GM21390 (cell line): ENCODE data around the gene GOPC.
A peak's percentile ranks its signal among the peaks of the same experiment; 100 is the strongest.

Experiments
- ATAC-seq: cut with Tn5 transposase; IDR thresholded peaks from one replicate; pipeline ENCODE4 v1.9.1; 2021; ENCODE audit not compliant: unreplicated experiment

Gene GOPC

DNA sequence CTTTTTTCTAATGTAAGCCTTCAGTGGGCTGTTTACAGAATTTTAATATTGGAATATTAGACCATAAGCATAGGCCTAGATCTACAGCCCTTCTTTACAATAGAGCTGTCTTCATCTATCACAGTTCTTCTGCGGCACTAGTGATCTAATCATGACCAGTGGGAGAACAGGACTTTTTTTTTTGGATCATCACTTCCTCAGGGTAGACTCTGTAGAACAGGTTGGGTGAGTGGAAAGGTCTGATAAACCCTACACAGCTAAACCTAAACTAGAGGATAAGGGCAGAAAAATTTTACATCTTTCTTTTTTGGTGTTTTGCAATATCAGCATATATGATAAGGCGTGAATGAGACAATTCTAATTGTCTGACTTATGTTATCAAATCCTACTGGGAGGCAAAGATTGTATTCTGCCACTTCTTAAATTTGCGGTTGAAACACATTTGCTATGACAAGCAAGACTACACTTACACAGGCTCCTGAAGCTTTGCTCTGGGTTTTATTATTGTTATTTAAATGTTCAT is 52.2 kb downstream of the GOPC start:
- no peak for ATAC-seq

DNA sequence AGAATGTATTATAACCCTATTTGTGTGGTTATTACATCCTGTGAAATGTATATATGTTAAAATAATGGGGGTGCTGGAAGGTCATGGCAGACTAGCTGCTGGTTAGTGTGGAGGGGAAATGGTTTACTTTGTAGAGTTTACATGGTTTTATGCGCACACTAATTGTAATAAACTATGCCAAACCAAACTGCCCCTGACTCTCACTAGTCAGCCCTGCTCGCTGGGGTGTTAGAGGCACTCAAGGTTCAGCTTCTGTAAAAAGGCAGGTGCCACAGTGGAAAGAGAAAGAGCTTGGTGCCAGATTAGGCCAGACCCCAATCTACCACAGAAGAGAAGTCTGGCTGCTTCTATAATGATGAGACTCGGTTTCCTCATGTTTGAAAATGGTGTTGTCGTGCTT is 52.7 kb downstream of the GOPC start:
- no peak for ATAC-seq

DNA sequence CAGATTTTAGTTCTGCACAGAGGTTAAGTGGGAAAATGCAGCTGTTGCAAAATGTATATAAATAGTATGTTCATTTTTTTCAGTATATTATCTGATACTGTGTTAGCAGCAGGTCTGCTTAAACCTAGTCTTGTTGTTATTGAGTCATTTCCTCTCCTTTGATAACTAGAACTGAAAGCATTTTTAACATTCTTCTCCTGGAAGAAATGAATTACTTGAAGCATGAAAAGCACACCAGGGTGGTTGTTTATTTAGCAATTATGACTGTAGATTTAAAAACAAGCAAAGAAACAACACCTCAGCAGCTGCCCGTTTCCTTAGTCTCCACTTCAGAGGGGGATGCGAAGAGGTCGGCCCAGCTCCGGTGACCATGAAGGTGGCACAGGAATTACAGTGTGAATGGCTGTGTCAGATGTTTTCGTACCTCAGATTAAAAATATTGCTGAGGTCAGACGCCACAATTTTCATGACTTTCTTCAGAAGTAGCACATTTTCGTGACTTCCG is 53.5 kb downstream of the GOPC start:
- no peak for ATAC-seq

DNA sequence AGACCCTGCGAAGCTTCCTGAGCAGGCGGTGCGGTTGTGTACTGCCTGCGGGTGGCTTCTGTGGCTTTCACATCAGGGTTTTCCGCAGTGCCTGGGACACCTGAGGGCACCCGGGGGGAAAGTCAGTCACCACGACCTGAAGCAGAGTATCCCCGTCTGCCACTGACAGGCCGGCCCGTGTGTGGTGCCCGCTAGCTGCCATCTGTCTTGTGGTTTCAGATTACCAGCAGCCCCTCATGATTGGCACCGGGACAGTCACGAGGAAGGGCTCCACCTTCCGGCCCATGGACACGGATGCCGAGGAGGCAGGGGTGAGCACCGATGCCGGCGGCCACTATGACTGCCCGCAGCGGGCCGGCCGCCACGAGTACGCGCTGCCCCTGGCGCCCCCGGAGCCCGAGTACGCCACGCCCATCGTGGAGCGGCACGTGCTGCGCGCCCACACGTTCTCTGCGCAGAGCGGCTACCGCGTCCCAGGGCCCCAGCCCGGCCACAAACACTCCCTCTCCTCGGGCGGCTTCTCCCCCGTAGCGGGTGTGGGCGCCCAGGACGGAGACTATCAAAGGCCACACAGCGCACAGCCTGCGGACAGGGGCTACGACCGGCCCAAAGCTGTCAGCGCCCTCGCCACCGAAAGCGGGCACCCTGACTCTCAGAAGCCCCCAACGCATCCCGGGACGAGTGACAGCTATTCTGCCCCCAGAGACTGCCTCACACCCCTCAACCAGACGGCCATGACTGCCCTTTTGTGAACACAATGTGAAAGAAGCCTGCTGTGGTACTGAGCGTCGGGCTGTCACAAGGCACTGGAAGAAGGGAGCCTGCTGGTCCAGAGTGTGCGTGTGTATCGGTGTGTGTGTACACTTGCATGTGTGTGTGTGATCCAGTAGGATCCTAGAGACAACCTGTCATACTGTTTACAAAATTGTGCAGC is 54.4 kb downstream of the GOPC start:
- ATAC-seq: peak; percentile 55

DNA sequence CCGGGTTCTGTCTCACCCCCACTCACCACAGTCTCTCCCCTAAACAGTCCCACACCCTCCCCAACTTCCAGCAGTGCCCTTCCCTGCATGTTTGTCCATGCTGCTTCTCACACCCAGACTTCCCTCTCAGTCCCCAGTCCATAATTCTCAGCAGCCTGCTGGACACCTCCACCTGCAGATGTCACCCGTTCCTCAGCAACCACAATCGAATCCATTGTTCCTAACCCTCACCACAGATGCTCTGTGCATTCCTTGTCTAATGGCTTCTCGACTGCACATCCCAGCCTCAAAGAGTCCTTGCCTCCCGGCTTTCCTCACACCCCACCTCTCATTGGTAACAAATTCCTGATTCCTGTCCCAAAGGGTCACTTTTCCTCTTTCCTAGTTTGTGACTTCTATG is 55.6 kb downstream of the GOPC start:
- ATAC-seq: no peak

DNA sequence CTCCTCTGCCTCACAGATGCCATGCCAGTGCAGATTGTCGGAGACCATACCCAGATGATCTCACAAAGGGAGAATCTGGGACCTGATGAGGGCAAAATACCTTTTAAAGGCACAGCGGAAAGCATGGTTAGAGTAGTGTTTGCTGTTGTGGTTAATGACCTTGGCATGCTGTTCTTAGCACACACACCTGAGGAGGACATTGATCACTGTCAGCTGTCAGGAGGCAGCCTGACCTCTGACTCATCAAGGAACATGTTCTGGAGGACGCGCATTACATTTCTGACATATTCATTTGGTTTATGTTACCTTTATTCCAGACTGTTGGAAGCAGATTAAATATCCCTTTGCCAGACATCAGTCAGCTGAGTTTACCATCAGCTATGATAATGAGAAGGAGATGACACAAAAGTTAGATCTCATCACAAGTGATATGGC is 57.1 kb downstream of the GOPC start:
- no peak for ATAC-seq

DNA sequence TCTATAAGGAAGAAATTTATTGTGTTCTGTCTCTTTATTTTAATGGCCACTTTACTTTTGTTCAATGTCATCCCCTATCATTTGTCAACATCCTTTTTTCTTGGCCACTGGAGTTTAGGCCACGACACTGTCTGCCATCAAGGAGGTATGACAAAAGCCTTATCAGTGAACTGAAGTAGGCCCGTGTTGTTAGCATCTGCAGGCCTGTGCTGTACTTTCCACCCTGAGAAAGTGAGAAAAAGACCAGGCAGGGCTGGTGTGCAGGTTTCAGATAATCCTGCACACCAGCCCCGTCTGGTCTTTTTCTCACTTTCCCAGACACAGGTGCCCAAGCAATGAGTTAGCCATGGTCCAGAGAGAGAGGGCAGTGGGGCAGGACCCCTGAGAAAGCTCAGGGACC is 57.6 kb downstream of the GOPC start:
- no peak for ATAC-seq

DNA sequence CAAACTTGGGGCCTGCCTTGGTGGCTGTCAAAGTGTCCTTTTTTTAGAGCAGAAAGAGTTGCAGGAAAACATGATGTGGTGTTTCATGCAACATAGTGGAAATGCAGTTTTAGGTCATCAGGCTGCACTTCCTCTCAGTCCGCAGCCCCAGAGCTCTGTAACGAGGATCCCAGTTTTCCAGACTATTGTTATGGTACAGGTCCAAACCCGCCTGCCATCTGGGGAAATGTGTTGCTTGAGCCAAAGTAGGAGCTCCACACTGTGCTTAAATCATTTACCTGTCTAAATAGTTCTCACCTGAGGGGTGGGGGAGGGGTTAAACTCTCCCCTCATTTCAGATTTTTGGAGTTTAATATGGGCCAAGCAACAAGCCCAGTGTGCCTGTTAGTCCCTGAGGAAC is 59.8 kb downstream of the GOPC start:
- ATAC-seq: no peak

DNA sequence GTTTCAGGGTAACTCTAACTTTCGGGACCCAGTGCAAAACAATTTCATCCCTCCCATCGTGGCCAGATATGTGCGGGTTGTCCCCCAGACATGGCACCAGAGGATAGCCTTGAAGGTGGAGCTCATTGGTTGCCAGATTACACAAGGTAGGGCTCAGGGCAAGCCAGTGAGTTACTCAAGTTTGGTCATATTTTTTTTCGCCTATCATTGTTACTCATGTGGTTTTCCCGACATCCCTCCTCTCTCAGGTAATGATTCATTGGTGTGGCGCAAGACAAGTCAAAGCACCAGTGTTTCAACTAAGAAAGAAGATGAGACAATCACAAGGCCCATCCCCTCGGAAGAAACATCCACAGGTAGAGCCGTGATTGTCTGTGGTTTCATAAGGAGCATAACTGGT is 61.6 kb downstream of the GOPC start:
- ATAC-seq: no peak

DNA sequence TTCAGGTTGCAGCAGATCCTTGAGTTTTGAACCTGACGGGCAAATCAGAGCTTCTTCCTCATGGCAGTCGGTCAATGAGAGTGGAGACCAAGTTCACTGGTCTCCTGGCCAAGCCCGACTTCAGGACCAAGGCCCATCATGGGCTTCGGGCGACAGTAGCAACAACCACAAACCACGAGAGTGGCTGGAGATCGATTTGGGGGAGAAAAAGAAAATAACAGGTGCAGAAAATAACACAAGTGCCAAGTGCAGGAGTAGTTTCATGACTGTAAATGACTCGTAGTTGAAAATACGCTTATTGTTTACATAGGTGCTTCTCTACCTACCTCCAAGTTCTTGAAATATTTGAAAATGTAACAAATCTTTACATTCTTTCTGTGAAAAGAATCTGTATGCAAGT is 63.7 kb downstream of the GOPC start:
- no peak for ATAC-seq

DNA sequence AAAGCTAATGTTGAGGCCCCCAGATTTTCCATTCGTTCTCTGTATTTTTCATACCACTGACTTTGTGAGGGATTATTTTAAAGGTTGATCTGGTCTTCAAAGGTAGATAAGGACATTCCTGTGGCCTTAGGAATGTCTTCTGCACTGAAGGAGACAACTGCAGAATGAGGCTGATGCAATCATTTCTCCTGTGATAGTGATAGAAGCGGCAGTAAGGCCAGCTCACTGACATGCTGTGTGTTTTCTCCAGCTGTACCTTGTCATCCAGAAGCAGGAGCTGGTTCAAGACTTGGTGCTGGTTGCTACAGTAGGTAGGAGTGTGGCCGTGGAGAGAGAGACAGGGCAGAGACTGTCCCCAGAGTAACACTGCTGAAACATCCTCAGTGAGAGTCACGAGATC is 66.0 kb downstream of the GOPC start:
- ATAC-seq: no peak

DNA sequence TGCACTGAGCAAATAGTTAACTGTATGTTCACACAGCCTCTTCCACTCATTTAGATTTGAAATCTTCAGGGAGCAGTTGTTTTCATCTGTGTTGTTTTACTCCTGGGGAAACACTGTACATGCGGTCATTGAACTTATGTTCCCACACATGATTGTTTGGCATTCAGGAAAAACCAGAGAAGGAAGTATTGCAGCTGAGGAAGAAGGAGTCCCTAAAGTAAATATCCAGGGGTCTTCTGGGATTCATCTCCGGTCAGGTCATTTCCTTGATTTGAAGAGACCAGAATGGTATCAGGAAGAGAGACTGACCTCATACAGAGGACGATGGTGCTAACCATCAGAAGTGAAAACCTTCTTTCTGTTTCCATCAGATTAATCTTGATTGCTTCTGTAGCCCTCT is 67.3 kb downstream of the GOPC start:
- no peak for ATAC-seq

DNA sequence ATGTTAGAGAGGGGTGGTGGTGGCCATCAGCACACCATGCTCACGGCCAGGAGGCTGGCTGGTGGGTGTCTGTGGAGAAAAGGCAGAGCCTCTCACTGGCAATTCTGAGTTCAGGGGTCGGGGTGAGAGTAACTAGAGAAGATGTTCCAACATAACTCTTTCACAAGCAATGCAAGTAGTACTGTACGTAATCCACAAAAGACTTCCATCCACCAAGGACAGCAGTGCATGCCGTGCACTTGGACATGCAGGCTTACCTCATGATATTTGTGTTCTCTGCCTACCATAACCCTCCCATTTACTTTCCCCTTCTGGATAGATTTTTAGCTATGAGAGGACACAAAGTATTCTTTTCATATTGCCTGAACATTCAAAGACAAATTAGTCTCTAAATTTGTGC is 68.5 kb downstream of the GOPC start:
- ATAC-seq: no peak

DNA sequence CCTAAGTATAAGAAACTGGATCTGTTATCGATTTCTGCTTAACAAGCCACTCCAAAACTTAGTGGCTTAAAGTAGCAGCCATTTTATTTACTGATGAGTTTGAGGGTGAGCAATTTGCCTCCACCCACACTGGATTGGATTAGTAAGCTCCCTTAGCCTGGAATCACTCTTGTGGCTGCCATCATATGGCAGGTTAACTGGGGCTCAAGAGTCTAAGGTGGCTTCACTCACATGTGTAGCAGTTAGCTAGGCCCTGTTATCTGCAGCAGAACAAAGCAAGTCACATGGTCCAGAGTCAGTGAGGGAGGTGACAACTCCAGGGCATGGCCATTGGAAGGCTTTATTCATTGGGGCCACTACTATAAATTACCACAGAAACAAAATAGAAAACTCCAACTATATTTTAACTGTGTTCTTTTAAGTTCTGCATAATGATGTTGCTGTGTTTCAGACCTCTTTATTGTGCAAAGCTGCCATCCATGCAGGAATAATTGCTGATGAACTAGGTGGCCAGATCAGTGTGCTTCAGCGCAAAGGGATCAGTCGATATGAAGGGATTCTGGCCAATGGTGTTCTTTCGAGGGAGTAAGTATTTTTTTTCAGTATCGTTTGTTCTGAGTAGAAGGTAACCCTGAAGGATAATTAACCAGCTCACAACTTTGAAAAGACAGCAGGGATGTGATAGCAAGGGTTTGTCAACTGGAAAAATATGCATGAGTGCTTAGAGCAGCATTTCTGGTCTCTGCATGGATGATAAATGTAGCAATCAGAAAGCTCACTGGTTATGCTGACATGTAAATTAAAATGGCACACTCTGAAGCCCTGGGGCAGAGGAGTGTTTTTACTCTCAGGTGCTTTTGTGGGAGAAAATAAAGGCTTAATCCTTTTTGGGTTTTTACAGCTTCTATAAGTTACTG is 70.2 kb downstream of the GOPC start:
- no peak for ATAC-seq

DNA sequence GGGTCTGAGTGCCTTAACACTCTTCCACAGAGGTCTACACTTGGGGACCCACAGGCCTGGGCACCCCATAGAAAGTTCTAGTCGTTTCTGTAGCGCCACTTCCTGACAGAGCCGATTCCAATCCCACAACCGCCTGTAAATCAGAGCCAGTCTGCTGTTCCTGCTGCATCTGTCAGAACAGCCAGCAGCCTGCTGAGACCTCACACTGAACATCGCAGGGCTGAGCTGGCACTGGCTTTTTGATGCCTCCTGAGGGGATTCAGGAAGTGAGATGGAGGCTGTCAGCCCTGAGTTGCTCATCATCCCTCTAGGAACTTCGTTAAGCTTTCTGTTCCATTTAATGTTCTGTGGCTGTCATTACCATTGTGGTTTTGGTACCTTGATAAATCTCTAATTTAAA is 71.0 kb downstream of the GOPC start:
- ATAC-seq: no peak

DNA sequence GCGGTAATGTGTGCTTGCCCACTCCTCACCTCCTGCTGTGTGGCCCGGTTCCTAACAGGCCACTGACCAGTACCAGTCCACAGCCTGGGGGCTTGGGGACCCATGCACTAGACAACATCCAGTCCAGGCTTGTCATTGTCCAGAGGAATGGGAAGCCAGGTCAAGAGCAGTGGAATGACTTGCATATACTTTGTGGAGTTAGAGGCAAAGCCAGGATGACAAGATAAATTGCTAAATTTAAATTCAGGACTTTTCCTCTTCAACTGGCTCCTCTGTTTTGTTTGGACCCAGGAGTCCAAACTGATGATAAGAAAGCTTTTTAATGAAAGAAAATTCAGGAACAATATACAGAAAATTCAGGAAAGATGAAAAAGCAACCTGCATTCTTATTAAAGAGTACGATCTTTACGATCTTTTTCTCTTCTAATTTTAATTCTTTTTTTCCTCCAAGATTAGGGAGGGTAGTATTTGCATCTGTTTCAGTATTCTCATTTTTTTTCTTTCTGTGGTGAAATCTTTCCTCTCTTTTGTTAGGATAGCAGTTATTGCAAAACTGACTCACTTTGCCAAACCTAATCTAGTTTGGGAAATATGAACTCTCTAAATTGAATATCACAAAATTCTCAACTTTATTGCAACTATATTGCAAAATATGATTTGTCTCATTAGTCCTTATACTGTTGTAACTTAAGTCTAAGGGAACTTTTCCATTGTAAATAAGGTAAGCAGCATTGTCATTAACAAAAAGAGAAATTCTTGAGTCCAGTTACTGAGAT is 71.7 kb downstream of the GOPC start:
- no peak for ATAC-seq

DNA sequence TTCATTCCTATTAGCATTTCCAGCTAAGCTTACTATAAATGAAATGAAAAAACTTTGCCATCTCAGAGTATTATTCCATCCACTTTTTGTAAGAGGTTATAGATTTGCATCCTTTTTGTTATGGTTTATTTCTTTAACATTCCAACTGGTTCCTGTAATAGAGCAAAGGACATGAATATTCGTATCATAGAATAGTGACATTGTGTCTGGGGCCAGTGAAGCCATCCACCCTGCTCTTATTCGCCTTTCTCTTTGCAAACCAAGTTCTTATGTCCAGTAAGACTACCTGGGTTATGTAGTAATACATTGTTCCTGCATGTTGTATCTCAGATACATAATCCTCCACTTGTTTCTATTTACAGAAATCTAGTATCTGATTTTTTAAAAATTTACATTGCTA is 76.7 kb downstream of the GOPC start:
- no peak for ATAC-seq

DNA sequence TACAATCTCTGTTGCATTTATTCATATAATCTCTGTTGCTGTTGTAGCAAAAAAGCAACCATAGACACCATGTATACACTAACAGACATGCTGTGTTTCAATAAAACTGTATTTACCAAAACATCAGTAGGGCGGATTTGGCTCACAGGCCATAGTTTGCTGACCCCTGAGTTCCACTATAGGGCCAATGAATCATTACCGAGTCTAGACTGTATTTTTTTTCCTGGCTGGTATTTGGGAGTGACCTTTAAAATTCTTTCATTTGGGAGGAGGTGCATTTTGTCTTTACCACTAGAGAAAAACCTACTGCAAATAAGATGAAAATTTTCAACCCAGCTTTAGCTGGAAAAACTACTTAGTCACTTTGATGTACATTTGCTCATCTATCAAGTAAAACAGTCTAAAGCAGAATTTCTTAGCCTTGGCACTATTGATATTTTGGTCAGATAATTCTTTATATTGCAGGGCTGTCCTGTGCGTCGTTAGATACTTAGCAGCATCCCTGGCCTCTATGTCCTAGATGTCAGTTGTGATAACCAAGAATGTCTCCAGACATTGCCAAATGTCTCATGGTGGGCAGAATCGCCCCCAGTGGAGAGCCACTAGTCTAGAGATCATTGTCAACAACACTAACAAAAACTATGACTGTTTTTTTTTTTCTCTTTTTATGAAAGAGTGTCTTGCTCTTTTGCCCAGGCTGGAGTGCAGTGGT is 80.4 kb downstream of the GOPC start:
- ATAC-seq: no peak

DNA sequence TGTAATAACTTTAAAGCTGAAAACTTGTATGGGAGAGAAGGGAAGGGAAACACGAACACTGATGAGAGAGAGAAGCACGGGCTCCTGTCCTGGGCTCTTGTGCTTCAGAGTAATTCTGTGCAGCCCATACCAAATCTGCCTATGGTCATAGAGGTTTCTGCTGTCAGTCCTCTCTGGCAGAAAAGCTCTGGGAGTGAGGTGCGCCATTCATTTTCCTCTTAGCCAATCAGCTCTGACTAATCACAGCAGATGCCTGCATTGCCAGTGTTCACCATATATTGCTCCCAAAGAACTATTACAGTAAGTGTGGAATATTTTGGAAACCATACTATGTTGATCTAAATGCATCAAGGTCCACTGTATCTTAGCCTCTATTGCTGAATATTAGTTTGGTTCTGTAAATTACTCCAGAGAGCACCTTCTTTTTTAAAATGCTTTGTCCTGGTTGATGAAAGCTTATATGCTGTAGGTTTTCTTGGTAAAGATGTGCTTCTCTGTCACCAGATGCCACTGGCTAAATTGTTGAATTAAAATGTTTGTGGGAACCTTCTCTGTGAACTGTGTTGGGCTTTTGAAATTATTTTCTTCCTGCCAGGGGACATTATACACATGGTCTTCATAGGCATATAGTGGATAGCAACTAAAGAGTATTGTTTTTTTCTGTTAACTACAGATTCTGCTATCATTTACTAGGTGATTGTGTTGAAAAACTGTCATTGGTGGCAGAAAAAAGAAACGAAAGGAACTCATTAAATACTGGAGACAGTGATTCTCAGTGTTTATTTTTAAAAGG is 81.5 kb downstream of the GOPC start:
- ATAC-seq: no peak
